ENCODE measurements around the gene RNF157. TPM values are rescaled to one million over a fixed set of nuclear protein-coding genes. Genes with fewer than 3 reads are reported as not detected.

The RNF157 gene
- total and polyA plus RNA-seq, 9 of the 15 experiments (the other 6 are each of a cell fraction or from before 2014, with no cell fraction given) = 8.1 to 31.7 (median 20.8) TPM

GRCh38 chr17:76274112-76274956 is 34.0 kb upstream of the RNF157 start (continued):
- TF ChIP-seq ZBTB33 (CRISPR knock-in tag; IDR thresholded peaks at IDR 0.05) = 0 out of 2 replicates have a peak, but pooled peaks have one; percentile 33
- no peak for TF ChIP-seq MYC (IDR thresholded peaks at IDR 0.05; ENCODE audit: low read depth, low read length)
- no peak for TF ChIP-seq MYC (CRISPR knock-in tag; IDR thresholded peaks at IDR 0.05; ENCODE audit: borderline replicate concordance, low read depth)
- TF ChIP-seq PRMT5 (CRISPR knock-in tag; IDR thresholded peaks at IDR 0.05) = no peak
- no peak for TF ChIP-seq ELF1 (tag; IDR thresholded peaks at IDR 0.05)
- TF ChIP-seq ARID3A (IDR thresholded peaks at IDR 0.05; ENCODE audit: borderline replicate concordance, low read depth, low read length) = no peak
- TF ChIP-seq ZNF707 (CRISPR knock-in tag; conservative IDR thresholded peaks at IDR 0.05) = no peak
- TF ChIP-seq CREB1 (IDR thresholded peaks at IDR 0.05) = no peak
- TF ChIP-seq CREB1 (CRISPR knock-in tag; IDR thresholded peaks at IDR 0.05) = no peak
- TF ChIP-seq ZNF146 (CRISPR knock-in tag; IDR thresholded peaks at IDR 0.05; ENCODE audit: unreplicated experiment) = no peak
- no peak for TF ChIP-seq RFX7 (CRISPR knock-in tag; IDR thresholded peaks at IDR 0.05)
- no peak for TF ChIP-seq SRSF1 (IDR thresholded peaks at IDR 0.05; ENCODE audit: low read depth, low read length)
- TF ChIP-seq PHB (CRISPR knock-in tag; IDR thresholded peaks at IDR 0.05) = no peak
- TF ChIP-seq BRD9 (IDR thresholded peaks at IDR 0.05; ENCODE audit: low read depth, partially characterized antibody) = peak; percentile 96
- TF ChIP-seq ZBTB7A (IDR thresholded peaks at IDR 0.05; ENCODE audit: borderline replicate concordance, control insufficient read depth, low read depth, low read length) = peak; percentile 50
- peak; percentile 46; the same call in 1 of the 2 replicates for TF ChIP-seq ETV1 (tag; conservative IDR thresholded peaks at IDR 0.05; ENCODE audit: low read depth)
- no peak for TF ChIP-seq GTF2F1 (IDR thresholded peaks at IDR 0.05; ENCODE audit: low read depth, low read length)
- TF ChIP-seq NR2F6 (CRISPR knock-in tag; IDR thresholded peaks at IDR 0.05) = no peak
- TF ChIP-seq ZNF184 (CRISPR knock-in tag; IDR thresholded peaks at IDR 0.05) = no peak
- TF ChIP-seq TCF3 (CRISPR knock-in tag; IDR thresholded peaks at IDR 0.05) = no peak
- TF ChIP-seq KLF16 (IDR thresholded peaks at IDR 0.05) = no peak
- TF ChIP-seq SIX5 (IDR thresholded peaks at IDR 0.05; ENCODE audit: borderline replicate concordance in 1 of 2, insufficient read depth in 1 of 2, low read depth in 1 of 2, low read length in 2 of 2) = no peak
- no peak for TF ChIP-seq MTA3 (IDR thresholded peaks at IDR 0.05; ENCODE audit: borderline replicate concordance)
- no peak for TF ChIP-seq ZNF764 (CRISPR knock-in tag; IDR thresholded peaks at IDR 0.05; ENCODE audit: low read depth)
- no peak for TF ChIP-seq ZNF583 (CRISPR knock-in tag; IDR thresholded peaks at IDR 0.05)
- no peak for TF ChIP-seq HDAC1 (IDR thresholded peaks at IDR 0.05)
- TF ChIP-seq NCOA4 (IDR thresholded peaks at IDR 0.05; ENCODE audit: partially characterized antibody) = no peak
- TF ChIP-seq TGIF2 (CRISPR knock-in tag; IDR thresholded peaks at IDR 0.05) = peak; percentile 49; the same call in 1 of the 2 replicates
